Measurements from ENCODE around the gene TMEM94. TPM values are rescaled to one million over a fixed set of nuclear protein-coding genes. Genes with fewer than 3 reads are reported as not detected.

The TMEM94 gene
- total and polyA plus RNA-seq, 2 of the 13 experiments (the other 11 are each of a cell fraction or from before 2014, with no cell fraction given): 32.6 to 134 TPM

- TF ChIP-seq SNAPC4 (CRISPR knock-in tag; IDR thresholded peaks at IDR 0.05) (peak; percentile 34; the same call in 1 of the 2 replicates), MYC (CRISPR knock-in tag; IDR thresholded peaks at IDR 0.05; ENCODE audit: borderline replicate concordance) (peak; percentile 68; the same call in 1 of the 2 replicates), ZNF276 (CRISPR knock-in tag; IDR thresholded peaks at IDR 0.05; ENCODE audit: low read depth) (no peak), RBAK (CRISPR knock-in tag; IDR thresholded peaks at IDR 0.05) (no peak), ZNF740 (CRISPR knock-in tag; IDR thresholded peaks at IDR 0.05) (0 out of 2 replicates have a peak, but pooled peaks have one; percentile 30), NAIF1 (CRISPR knock-in tag; IDR thresholded peaks at IDR 0.05; ENCODE audit: borderline replicate concordance) (peak; percentile 90; the same call in 1 of the 2 replicates), ZNF839 (CRISPR knock-in tag; IDR thresholded peaks at IDR 0.05; ENCODE audit: borderline replicate concordance) (no peak), THAP8 (CRISPR knock-in tag; IDR thresholded peaks at IDR 0.05; ENCODE audit: borderline replicate concordance) (no peak; the same call in 1 of the 2 replicates), ZNF790 (CRISPR knock-in tag; IDR thresholded peaks at IDR 0.05; ENCODE audit: borderline replicate concordance) (peak; percentile 53; the same call in 1 of the 2 replicates), GTF2F1 (IDR thresholded peaks at IDR 0.05; ENCODE audit: low read length) (no peak), NCOA5 (CRISPR knock-in tag; IDR thresholded peaks at IDR 0.05) (no peak), BCLAF1 (IDR thresholded peaks at IDR 0.05) (no peak), ZNF652 (CRISPR knock-in tag; IDR thresholded peaks at IDR 0.05; ENCODE audit: borderline replicate concordance, low read depth) (no peak), ZNF274 (CRISPR knock-in tag; IDR thresholded peaks at IDR 0.05) (peak; percentile 83), HNRNPL (IDR thresholded peaks at IDR 0.05; ENCODE audit: low read depth, low read length) (peak; percentile 79; the same call in 1 of the 2 replicates), HBP1 (CRISPR knock-in tag; IDR thresholded peaks at IDR 0.05; ENCODE audit: low read depth) (peak; percentile 80; the same call in 1 of the 2 replicates), POLR2A (IDR thresholded peaks at IDR 0.05; ENCODE audit: insufficient read depth in 1 of 2, low read depth in 2 of 2, low read length in 2 of 2) (peak; percentile 69 to 82; a peak in 3 of 4 replicates)
Measured at GRCh38 chr17:75456417-75457046, at the start of gene TMEM94 (continued).

Data from HepG2 (cell line).